ENCODE data around the gene ATG2B.

ATG2B gene

GRCh38 chr14:96318836-96319235, 44.3 kb downstream of the ATG2B start:
- no peak overlapping the region for H3K4me3 ChIP-seq (ENCODE audit: low read depth in 1 of 5, low read length in 5 of 5)
- H3K9me3 ChIP-seq (ENCODE audit: control insufficient read depth in 5 of 5, low read length in 5 of 5) = no peaks in the 10 kb centered on the region
- H3K36me3 ChIP-seq (ENCODE audit: control insufficient read depth in 5 of 5, insufficient read depth in 5 of 5, low read length in 5 of 5) = peaks cover 66 to 75% (median 69%) of the 10 kb centered on the region in 5 donors
- H3K27me3 ChIP-seq (ENCODE audit: control insufficient read depth in 5 of 5, insufficient read depth in 4 of 5, low read length in 5 of 5) = no peaks in the 10 kb centered on the region
- no peaks in the 10 kb centered on the region for H3K4me1 ChIP-seq (ENCODE audit: control insufficient read depth in 5 of 5, insufficient read depth in 5 of 5, low read length in 5 of 5)
- no peak overlapping the region for H3K27ac ChIP-seq (ENCODE audit: low read depth, low read length)
- H3K9ac ChIP-seq (ENCODE audit: low read length in 5 of 5) = no peak overlapping the region

DNA sequence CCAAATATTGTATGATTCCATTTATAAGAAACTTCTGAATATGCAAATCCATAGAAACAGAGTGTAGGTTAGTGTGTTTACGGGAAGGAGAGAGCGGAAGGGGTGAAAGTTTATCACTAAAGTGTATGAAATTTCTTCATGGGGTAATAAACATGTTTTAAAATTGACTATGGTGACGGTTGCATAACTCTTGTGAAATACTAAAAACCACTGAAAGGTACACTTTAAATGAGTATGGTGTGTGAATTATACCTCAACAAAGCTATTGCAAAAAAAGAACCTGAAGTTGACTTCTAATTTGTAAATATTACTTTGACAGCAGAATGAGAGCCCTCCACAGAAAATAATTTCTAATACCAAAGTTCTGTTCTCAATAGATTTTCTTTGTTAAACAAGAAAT, 47.1 kb downstream of the ATG2B start:
- Histone ChIP-seq H3K27me3 (ENCODE audit: control insufficient read depth in 5 of 5, insufficient read depth in 4 of 5, low read length in 5 of 5) (no peaks in the 10 kb centered on the region), H3K4me1 (ENCODE audit: control insufficient read depth in 5 of 5, insufficient read depth in 5 of 5, low read length in 5 of 5) (no peaks in the 10 kb centered on the region), H3K4me3 (ENCODE audit: low read depth in 1 of 5, low read length in 5 of 5) (no peak overlapping the region), H3K36me3 (ENCODE audit: control insufficient read depth in 5 of 5, insufficient read depth in 5 of 5, low read length in 5 of 5) (peaks cover 50 to 72% (median 63%) of the 10 kb centered on the region in 5 donors), H3K9me3 (ENCODE audit: control insufficient read depth in 5 of 5, low read length in 5 of 5) (no peaks in the 10 kb centered on the region), H3K9ac (ENCODE audit: low read length in 5 of 5) (no peak overlapping the region), H3K27ac (ENCODE audit: low read depth, low read length) (no peak overlapping the region)

DNA sequence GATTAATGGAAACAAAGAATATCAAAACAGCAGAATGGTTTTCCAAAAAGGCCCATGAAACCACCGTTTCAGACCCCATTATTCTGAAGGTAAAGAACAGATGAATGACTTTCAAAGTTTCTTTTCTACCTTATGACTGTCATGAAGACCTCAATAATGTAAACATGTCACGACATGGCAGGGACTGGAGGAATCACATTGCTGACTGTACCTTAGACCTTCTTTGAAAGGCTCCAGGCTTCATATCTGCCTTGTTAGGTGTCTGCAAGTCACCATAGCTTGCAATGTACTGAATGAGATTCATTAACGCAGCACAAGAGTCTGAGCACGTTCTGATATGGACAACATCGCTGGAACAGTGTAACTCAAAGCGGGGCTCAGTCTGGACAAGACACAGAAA, 52.2 kb downstream of the ATG2B start:
- no peak overlapping the region for H3K4me3 ChIP-seq (ENCODE audit: low read depth in 1 of 5, low read length in 5 of 5)
- H3K27ac ChIP-seq (ENCODE audit: low read depth, low read length) = no peak overlapping the region
- no peak overlapping the region for H3K9ac ChIP-seq (ENCODE audit: low read length in 5 of 5)
- H3K36me3 ChIP-seq (ENCODE audit: control insufficient read depth in 5 of 5, insufficient read depth in 5 of 5, low read length in 5 of 5) = peaks cover 62 to 84% (median 74%) of the 10 kb centered on the region in 5 donors
- no peaks in the 10 kb centered on the region for H3K4me1 ChIP-seq (ENCODE audit: control insufficient read depth in 5 of 5, insufficient read depth in 5 of 5, low read length in 5 of 5)
- no peaks in the 10 kb centered on the region for H3K27me3 ChIP-seq (ENCODE audit: control insufficient read depth in 5 of 5, insufficient read depth in 4 of 5, low read length in 5 of 5)
- H3K9me3 ChIP-seq (ENCODE audit: control insufficient read depth in 5 of 5, low read length in 5 of 5) = no peaks in the 10 kb centered on the region

DNA sequence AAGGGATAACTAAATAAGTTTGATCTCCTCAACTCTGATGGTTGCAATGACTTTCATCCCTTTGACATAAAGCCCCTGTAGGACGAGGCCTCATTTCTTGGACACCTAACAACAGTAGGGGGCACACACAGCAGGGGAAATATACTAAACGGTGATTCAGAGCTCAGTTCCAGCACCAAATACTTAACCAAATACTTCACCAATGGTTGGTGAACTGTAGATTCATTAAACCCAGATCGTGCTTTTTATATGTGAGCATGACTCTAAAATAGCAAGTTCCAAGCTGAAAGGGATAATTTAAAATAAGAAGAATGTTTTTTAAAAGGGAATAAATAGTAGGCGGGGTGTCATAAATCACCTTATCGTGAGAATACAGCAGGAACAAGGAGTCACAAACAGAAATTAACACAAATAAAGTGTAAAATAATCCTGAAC, 53.2 kb downstream of the ATG2B start:
- Histone ChIP-seq H3K4me3 (ENCODE audit: low read depth in 1 of 5, low read length in 5 of 5) (no peak overlapping the region), H3K4me1 (ENCODE audit: control insufficient read depth in 5 of 5, insufficient read depth in 5 of 5, low read length in 5 of 5) (no peaks in the 10 kb centered on the region), H3K27ac (ENCODE audit: low read depth, low read length) (no peak overlapping the region), H3K27me3 (ENCODE audit: control insufficient read depth in 5 of 5, insufficient read depth in 4 of 5, low read length in 5 of 5) (no peaks in the 10 kb centered on the region), H3K9ac (ENCODE audit: low read length in 5 of 5) (no peak overlapping the region), H3K9me3 (ENCODE audit: control insufficient read depth in 5 of 5, low read length in 5 of 5) (no peaks in the 10 kb centered on the region), H3K36me3 (ENCODE audit: control insufficient read depth in 5 of 5, insufficient read depth in 5 of 5, low read length in 5 of 5) (peaks cover 54 to 76% (median 71%) of the 10 kb centered on the region in 5 donors)

- Histone ChIP-seq H3K27ac (ENCODE audit: low read depth, low read length) (no peak overlapping the region), H3K4me3 (ENCODE audit: low read depth in 1 of 5, low read length in 5 of 5) (no peak overlapping the region), H3K27me3 (ENCODE audit: control insufficient read depth in 5 of 5, insufficient read depth in 4 of 5, low read length in 5 of 5) (no peaks in the 10 kb centered on the region), H3K9ac (ENCODE audit: low read length in 5 of 5) (no peak overlapping the region), H3K36me3 (ENCODE audit: control insufficient read depth in 5 of 5, insufficient read depth in 5 of 5, low read length in 5 of 5) (peaks cover 54 to 75% (median 69%) of the 10 kb centered on the region in 5 donors), H3K9me3 (ENCODE audit: control insufficient read depth in 5 of 5, low read length in 5 of 5) (no peaks in the 10 kb centered on the region), H3K4me1 (ENCODE audit: control insufficient read depth in 5 of 5, insufficient read depth in 5 of 5, low read length in 5 of 5) (no peaks in the 10 kb centered on the region)
These were observed 53.8 kb downstream of the ATG2B start for GRCh38 chr14:96309133-96309895.

DNA sequence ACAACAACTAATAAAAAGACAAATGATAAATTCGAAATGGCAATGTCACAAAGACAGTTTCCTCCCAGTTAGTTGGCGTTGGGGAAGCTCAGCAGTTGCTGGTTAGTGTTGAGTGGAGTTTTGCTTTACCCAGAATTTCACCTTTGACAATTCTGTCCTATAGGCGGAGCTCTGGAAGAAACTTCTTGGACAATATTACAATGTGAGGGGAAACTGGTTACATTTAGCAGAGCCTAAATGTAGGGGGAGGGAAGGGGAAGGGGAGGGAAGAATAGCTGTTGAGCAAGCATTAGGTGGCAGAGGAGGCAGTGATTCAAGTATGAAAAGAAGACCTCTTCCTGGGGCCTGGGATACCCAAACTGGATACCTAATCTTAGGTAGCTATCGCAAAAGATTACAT, 55.7 kb downstream of the ATG2B start:
- no peak overlapping the region for H3K9ac ChIP-seq (ENCODE audit: low read length in 5 of 5)
- H3K27ac ChIP-seq (ENCODE audit: low read depth, low read length) = no peak overlapping the region
- peaks cover 58 to 84% (median 76%) of the 10 kb centered on the region in 5 donors for H3K36me3 ChIP-seq (ENCODE audit: control insufficient read depth in 5 of 5, insufficient read depth in 5 of 5, low read length in 5 of 5)
- no peaks in the 10 kb centered on the region for H3K9me3 ChIP-seq (ENCODE audit: control insufficient read depth in 5 of 5, low read length in 5 of 5)
- H3K4me3 ChIP-seq (ENCODE audit: low read depth in 1 of 5, low read length in 5 of 5) = no peak overlapping the region
- no peaks in the 10 kb centered on the region for H3K27me3 ChIP-seq (ENCODE audit: control insufficient read depth in 5 of 5, insufficient read depth in 4 of 5, low read length in 5 of 5)
- no peaks in the 10 kb centered on the region for H3K4me1 ChIP-seq (ENCODE audit: control insufficient read depth in 5 of 5, insufficient read depth in 5 of 5, low read length in 5 of 5)

GRCh38 chr14:96304956-96305355, 58.2 kb downstream of the ATG2B start:
- no peak overlapping the region for H3K27ac ChIP-seq (ENCODE audit: low read depth, low read length)
- peaks cover 58 to 82% (median 71%) of the 10 kb centered on the region in 5 donors for H3K36me3 ChIP-seq (ENCODE audit: control insufficient read depth in 5 of 5, insufficient read depth in 5 of 5, low read length in 5 of 5)
- H3K9me3 ChIP-seq (ENCODE audit: control insufficient read depth in 5 of 5, low read length in 5 of 5) = no peaks in the 10 kb centered on the region
- H3K9ac ChIP-seq (ENCODE audit: low read length in 5 of 5) = no peak overlapping the region
- no peak overlapping the region for H3K4me3 ChIP-seq (ENCODE audit: low read depth in 1 of 5, low read length in 5 of 5)
- H3K27me3 ChIP-seq (ENCODE audit: control insufficient read depth in 5 of 5, insufficient read depth in 4 of 5, low read length in 5 of 5) = no peaks in the 10 kb centered on the region
- no peaks in the 10 kb centered on the region for H3K4me1 ChIP-seq (ENCODE audit: control insufficient read depth in 5 of 5, insufficient read depth in 5 of 5, low read length in 5 of 5)

DNA sequence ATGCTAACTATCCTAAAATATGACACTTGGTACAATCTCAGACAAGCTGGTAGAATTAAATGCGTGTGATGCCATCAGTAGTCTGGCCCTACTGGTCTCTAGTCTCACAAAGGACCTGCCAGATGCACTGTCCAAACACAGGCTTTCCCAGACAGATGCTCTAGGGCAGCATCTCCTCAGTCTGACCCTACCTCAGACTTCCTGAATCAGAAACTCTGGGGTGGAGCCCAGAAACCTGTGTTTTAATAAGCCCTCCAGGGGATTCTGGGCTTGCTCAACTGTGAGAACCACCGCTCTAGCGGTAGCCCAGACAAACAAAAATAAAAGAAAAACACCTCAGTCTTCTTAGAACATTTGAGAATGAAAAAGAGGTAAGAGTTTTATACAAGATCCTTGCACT, 59.2 kb downstream of the ATG2B start:
- Histone ChIP-seq H3K27ac (ENCODE audit: low read depth, low read length) (no peak overlapping the region), H3K36me3 (ENCODE audit: control insufficient read depth in 5 of 5, insufficient read depth in 5 of 5, low read length in 5 of 5) (peaks cover 50 to 79% (median 68%) of the 10 kb centered on the region in 5 donors), H3K9ac (ENCODE audit: low read length in 5 of 5) (no peak overlapping the region)

DNA sequence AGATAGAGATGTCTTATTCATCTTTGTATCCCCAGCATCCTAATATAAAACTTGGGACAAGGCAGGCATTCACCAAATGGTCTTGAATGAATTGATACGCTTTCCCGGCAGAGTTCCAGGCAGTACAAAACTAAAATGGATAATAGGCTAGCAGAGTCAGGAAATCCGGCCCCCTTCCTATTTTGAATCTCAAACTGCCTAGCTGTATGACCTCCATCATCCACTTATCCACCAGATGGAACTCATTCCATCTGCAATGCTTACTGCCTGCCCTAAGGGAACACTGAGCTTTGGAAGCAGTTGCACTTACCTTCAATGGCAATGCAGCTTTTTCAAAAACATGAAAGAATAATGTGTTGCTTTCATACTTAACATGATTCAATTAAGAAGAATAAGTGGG, 63.7 kb downstream of the ATG2B start:
- H3K27ac ChIP-seq (ENCODE audit: low read depth, low read length) = no peak overlapping the region
- H3K4me1 ChIP-seq (ENCODE audit: control insufficient read depth in 5 of 5, insufficient read depth in 5 of 5, low read length in 5 of 5) = peaks cover 0 to 5% (median 0%) of the 10 kb centered on the region in 5 donors
- H3K27me3 ChIP-seq (ENCODE audit: control insufficient read depth in 5 of 5, insufficient read depth in 4 of 5, low read length in 5 of 5) = no peaks in the 10 kb centered on the region
- H3K9ac ChIP-seq (ENCODE audit: low read length in 5 of 5) = no peak overlapping the region
- H3K4me3 ChIP-seq (ENCODE audit: low read depth in 1 of 5, low read length in 5 of 5) = no peak overlapping the region
- H3K36me3 ChIP-seq (ENCODE audit: control insufficient read depth in 5 of 5, insufficient read depth in 5 of 5, low read length in 5 of 5) = peaks cover 29 to 54% (median 44%) of the 10 kb centered on the region in 5 donors
- no peaks in the 10 kb centered on the region for H3K9me3 ChIP-seq (ENCODE audit: control insufficient read depth in 5 of 5, low read length in 5 of 5)

More for the DNA sequence above, 59.2 kb downstream of the ATG2B start:
- no peaks in the 10 kb centered on the region for H3K27me3 ChIP-seq (ENCODE audit: control insufficient read depth in 5 of 5, insufficient read depth in 4 of 5, low read length in 5 of 5)
- no peaks in the 10 kb centered on the region for H3K9me3 ChIP-seq (ENCODE audit: control insufficient read depth in 5 of 5, low read length in 5 of 5)
- no peak overlapping the region for H3K4me3 ChIP-seq (ENCODE audit: low read depth in 1 of 5, low read length in 5 of 5)
- peaks cover 0 to 5% (median 0%) of the 10 kb centered on the region in 5 donors for H3K4me1 ChIP-seq (ENCODE audit: control insufficient read depth in 5 of 5, insufficient read depth in 5 of 5, low read length in 5 of 5)

DNA sequence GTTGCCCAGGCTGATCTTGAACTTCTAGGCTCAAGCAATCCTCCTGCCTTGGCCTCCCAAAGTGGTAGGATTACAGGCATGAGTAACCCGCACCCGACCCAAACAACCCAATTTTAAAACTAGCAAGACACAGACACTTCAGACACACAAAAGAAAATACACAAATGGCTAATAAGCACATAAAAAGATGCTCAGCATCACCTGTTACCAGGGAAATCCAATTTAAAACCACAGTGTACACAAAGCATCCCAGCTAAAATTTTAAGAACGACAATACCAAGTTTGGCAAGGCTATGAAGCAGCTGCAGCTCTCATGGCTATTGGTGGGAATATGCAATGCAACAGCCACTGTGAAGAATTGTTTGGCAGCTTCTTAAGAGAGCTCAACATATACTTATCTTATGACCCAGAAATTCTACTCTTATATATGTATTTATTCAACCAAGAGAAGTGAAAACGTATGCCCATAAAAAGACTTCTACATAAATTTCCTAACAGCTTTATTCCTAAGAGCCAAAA, 65.1 kb downstream of the ATG2B start:
- Histone ChIP-seq H3K27ac (ENCODE audit: low read depth, low read length) (no peak overlapping the region), H3K4me3 (ENCODE audit: low read depth in 1 of 5, low read length in 5 of 5) (no peak overlapping the region), H3K36me3 (ENCODE audit: control insufficient read depth in 5 of 5, insufficient read depth in 5 of 5, low read length in 5 of 5) (peaks cover 24 to 52% (median 35%) of the 10 kb centered on the region in 5 donors), H3K9me3 (ENCODE audit: control insufficient read depth in 5 of 5, low read length in 5 of 5) (no peaks in the 10 kb centered on the region), H3K4me1 (ENCODE audit: control insufficient read depth in 5 of 5, insufficient read depth in 5 of 5, low read length in 5 of 5) (peaks cover 0 to 5% (median 0%) of the 10 kb centered on the region in 5 donors), H3K27me3 (ENCODE audit: control insufficient read depth in 5 of 5, insufficient read depth in 4 of 5, low read length in 5 of 5) (no peaks in the 10 kb centered on the region), H3K9ac (ENCODE audit: low read length in 5 of 5) (no peak overlapping the region)
